ENCODE measurements around the gene EFNA5. TPM values are rescaled to one million over a fixed set of nuclear protein-coding genes. Genes with fewer than 3 reads are reported as not detected.

Gene EFNA5
- total and polyA plus RNA-seq, 4 donors, result 0.14 to 0.93 (median 0.54) TPM

GRCh38 chr5:107610798-107611197 is 59.9 kb downstream of the EFNA5 start:
- 97% methylated on average over 12 of the region's 12 CpGs for WGBS
- Histone ChIP-seq H3K9ac (ENCODE audit: low read depth in 1 of 2, low read length in 2 of 2) (no peak overlapping the region), H3K36me3 (ENCODE audit: control insufficient read depth in 4 of 4, insufficient read depth in 3 of 4, low read depth in 1 of 4, low read length in 3 of 4) (no peaks in the 10 kb centered on the region), H3K4me3 (ENCODE audit: low read depth in 1 of 3, low read length in 3 of 3) (no peak overlapping the region), H3K4me1 (ENCODE audit: control insufficient read depth in 4 of 4, insufficient read depth in 4 of 4, low read length in 3 of 4) (no peaks in the 10 kb centered on the region), H3K27me3 (ENCODE audit: control insufficient read depth in 4 of 4, insufficient read depth in 4 of 4, low read length in 3 of 4) (peaks cover 0 to under 1% (median 0%) of the 10 kb centered on the region in 4 donors), H3K9me3 (ENCODE audit: control insufficient read depth in 4 of 4, low read length in 3 of 4) (no peaks in the 10 kb centered on the region), H3K27ac (ENCODE audit: low read depth in 1 of 2, low read length in 2 of 2) (no peak overlapping the region)
- no peak for DNase-seq (ENCODE audit: low spot score)
- TF ChIP-seq RAD21 (IDR thresholded peaks at IDR 0.05) (no peak), EGR1 (IDR thresholded peaks at IDR 0.05; ENCODE audit: low read depth in 2 of 2) (no peak)

GRCh38 chr5:107607671-107608345 is 62.9 kb downstream of the EFNA5 start:
- Histone ChIP-seq H3K27me3 (ENCODE audit: control insufficient read depth in 4 of 4, insufficient read depth in 4 of 4, low read length in 3 of 4) (peaks cover 0 to 3% (median 0%) of the 10 kb centered on the region in 4 donors), H3K4me3 (ENCODE audit: low read depth in 1 of 3, low read length in 3 of 3) (no peak overlapping the region), H3K27ac (ENCODE audit: low read depth in 1 of 2, low read length in 2 of 2) (no peak overlapping the region), H3K36me3 (ENCODE audit: control insufficient read depth in 4 of 4, insufficient read depth in 3 of 4, low read depth in 1 of 4, low read length in 3 of 4) (no peaks in the 10 kb centered on the region), H3K9me3 (ENCODE audit: control insufficient read depth in 4 of 4, low read length in 3 of 4) (no peaks in the 10 kb centered on the region), H3K4me1 (ENCODE audit: control insufficient read depth in 4 of 4, insufficient read depth in 4 of 4, low read length in 3 of 4) (no peaks in the 10 kb centered on the region), H3K9ac (ENCODE audit: low read depth in 1 of 2, low read length in 2 of 2) (no peak overlapping the region)
- 77% methylated on average over 9 of the region's 9 CpGs for WGBS
- no peak for DNase-seq (ENCODE audit: low spot score)
- no peak for TF ChIP-seq FOXA2 (IDR thresholded peaks at IDR 0.05)

GRCh38 chr5:107607196-107607595 is 63.5 kb downstream of the EFNA5 start:
- TF ChIP-seq ATF3 (IDR thresholded peaks at IDR 0.05) (no peak), YY1 (IDR thresholded peaks at IDR 0.05) (no peak), HNF4A (conservative IDR thresholded peaks at IDR 0.05) (no peak), JUND (IDR thresholded peaks at IDR 0.05) (no peak), NR2F2 (IDR thresholded peaks at IDR 0.05) (no peak), RAD21 (IDR thresholded peaks at IDR 0.05) (no peak)
- WGBS, result 35% methylated on average over 6 of the region's 6 CpGs

GRCh38 chr5:107605596-107606125 is 65.1 kb downstream of the EFNA5 start:
- H3K4me1 ChIP-seq (ENCODE audit: control insufficient read depth in 4 of 4, insufficient read depth in 4 of 4, low read length in 3 of 4), result no peaks in the 10 kb centered on the region
- DNase-seq (ENCODE audit: low spot score), result no peak
- WGBS, result 76% methylated on average over 2 of the region's 2 CpGs

More at GRCh38 chr5:107607196-107607595, 63.5 kb downstream of the EFNA5 start:
- Histone ChIP-seq H3K36me3 (ENCODE audit: control insufficient read depth in 4 of 4, insufficient read depth in 3 of 4, low read depth in 1 of 4, low read length in 3 of 4) (no peaks in the 10 kb centered on the region), H3K9ac (ENCODE audit: low read depth in 1 of 2, low read length in 2 of 2) (peak overlapping the region in 1 of 2 donors; percentile 19), H3K27ac (ENCODE audit: low read depth in 1 of 2, low read length in 2 of 2) (no peak overlapping the region), H3K4me3 (ENCODE audit: low read depth in 1 of 3, low read length in 3 of 3) (no peak overlapping the region), H3K4me1 (ENCODE audit: control insufficient read depth in 4 of 4, insufficient read depth in 4 of 4, low read length in 3 of 4) (no peaks in the 10 kb centered on the region), H3K27me3 (ENCODE audit: control insufficient read depth in 4 of 4, insufficient read depth in 4 of 4, low read length in 3 of 4) (peaks cover 0 to 3% (median 0%) of the 10 kb centered on the region in 4 donors), H3K9me3 (ENCODE audit: control insufficient read depth in 4 of 4, low read length in 3 of 4) (no peaks in the 10 kb centered on the region)
- no peak for DNase-seq (ENCODE audit: low spot score)

More at GRCh38 chr5:107605596-107606125, 65.1 kb downstream of the EFNA5 start:
- TF ChIP-seq RAD21 (IDR thresholded peaks at IDR 0.05), result no peak
- no peak for TF ChIP-seq NR2F2 (IDR thresholded peaks at IDR 0.05)
- TF ChIP-seq JUND (IDR thresholded peaks at IDR 0.05), result no peak
- no peak for TF ChIP-seq SP1 (IDR thresholded peaks at IDR 0.05)
- TF ChIP-seq ATF3 (IDR thresholded peaks at IDR 0.05), result no peak
- TF ChIP-seq GABPA (IDR thresholded peaks at IDR 0.05 in 1 of 2, conservative IDR thresholded peaks at IDR 0.05 in 1 of 2), result no peak
- no peak for TF ChIP-seq MAX (IDR thresholded peaks at IDR 0.05)
- TF ChIP-seq FOXA2 (IDR thresholded peaks at IDR 0.05), result no peak
- TF ChIP-seq HNF4A (conservative IDR thresholded peaks at IDR 0.05), result no peak
- Histone ChIP-seq H3K9ac (ENCODE audit: low read depth in 1 of 2, low read length in 2 of 2) (no peak overlapping the region), H3K36me3 (ENCODE audit: control insufficient read depth in 4 of 4, insufficient read depth in 3 of 4, low read depth in 1 of 4, low read length in 3 of 4) (no peaks in the 10 kb centered on the region), H3K27me3 (ENCODE audit: control insufficient read depth in 4 of 4, insufficient read depth in 4 of 4, low read length in 3 of 4) (peaks cover 0 to 3% (median 0%) of the 10 kb centered on the region in 4 donors), H3K27ac (ENCODE audit: low read depth in 1 of 2, low read length in 2 of 2) (no peak overlapping the region), H3K4me3 (ENCODE audit: low read depth in 1 of 3, low read length in 3 of 3) (no peak overlapping the region), H3K9me3 (ENCODE audit: control insufficient read depth in 4 of 4, low read length in 3 of 4) (no peaks in the 10 kb centered on the region)

Measured in liver (tissue), 9 donors.